KMS-11 (cell line): ENCODE results near the gene DOCK10.

Source experiments
- H2AFZ ChIP-seq: fragments of 200-600 bp; sonication (generic); 2 replicates; pipeline ENCODE4 v1.6.1; 2016; ENCODE audit warnings: antibody characterized with exemption, mixed run types, low read depth
- H3K27ac ChIP-seq: fragments of 200-600 bp; sonication (generic); 2 replicates; pipeline ENCODE4 v1.6.1; 2016; ENCODE audit warnings: mild to moderate bottlenecking, mixed run types
- H3K27me3 ChIP-seq: fragments of 200-600 bp; sonication (generic); 2 replicates; pipeline ENCODE4 v1.6.1; 2017; ENCODE audit warnings: mild to moderate bottlenecking, low read depth, mixed run types, moderate library complexity; ENCODE audit not compliant: insufficient read depth
- H3K36me3 ChIP-seq: fragments of 200-600 bp; sonication (generic); 2 replicates; pipeline ENCODE4 v1.6.1; 2017; ENCODE audit warnings: mild to moderate bottlenecking, mixed run types; ENCODE audit not compliant: insufficient read depth
- H3K4me1 ChIP-seq: fragments of 200-600 bp; sonication (generic); 2 replicates; pipeline ENCODE4 v1.6.1; 2016; ENCODE audit warnings: mild to moderate bottlenecking, low read depth, mixed run types; ENCODE audit not compliant: poor library complexity, severe bottlenecking
- H3K4me2 ChIP-seq: fragments of 200-600 bp; sonication (generic); 2 replicates; pipeline ENCODE4 v1.7.0; 2016; ENCODE audit warnings: mild to moderate bottlenecking, mixed run types
- H3K4me3 ChIP-seq: fragments of 200-600 bp; sonication (generic); IDR thresholded peaks from 2 replicates; pipeline ENCODE4 v1.6.1; 2017; ENCODE audit warnings: low read depth, low read length, mixed read lengths; ENCODE audit not compliant: insufficient read depth
- H3K79me2 ChIP-seq: fragments of 200-600 bp; sonication (generic); 2 replicates; pipeline ENCODE4 v1.6.1; 2016; ENCODE audit warnings: low read depth, mixed run types; ENCODE audit not compliant: insufficient read depth
- H3K9ac ChIP-seq: fragments of 200-600 bp; sonication (generic); 2 replicates; pipeline ENCODE4 v1.6.1; 2016; ENCODE audit warnings: mild to moderate bottlenecking, mixed run types
- H4K20me1 ChIP-seq: fragments of 200-600 bp; sonication (generic); 2 replicates; pipeline ENCODE4 v1.6.1; 2016; ENCODE audit warnings: mild to moderate bottlenecking, mixed run types; ENCODE audit not compliant: insufficient read depth
- CTCF ChIP-seq: fragments of 200-600 bp; sonication (generic); conservative IDR thresholded peaks from 2 replicates; pipeline ENCODE4 v1.6.1; 2017; ENCODE audit warnings: low read depth, mild to moderate bottlenecking, antibody characterized with exemption, low read length, moderate library complexity, mixed read lengths

The DOCK10 gene

GRCh38 chr2:225037415-225038230 lies 4.6 kb downstream of the DOCK10 start:
- no peaks in the 10 kb centered on the region for H3K36me3 ChIP-seq
- no peak overlapping the region for H2AFZ ChIP-seq
- peaks cover 17% of the 10 kb centered on the region for H3K4me1 ChIP-seq
- H3K4me3 ChIP-seq: no peak overlapping the region
- H3K4me2 ChIP-seq: no peak overlapping the region
- H4K20me1 ChIP-seq: no peaks in the 10 kb centered on the region
- H3K79me2 ChIP-seq: no peaks in the 10 kb centered on the region
- TF ChIP-seq CTCF: no peak
- no peak overlapping the region for H3K27ac ChIP-seq
- H3K27me3 ChIP-seq: no peaks in the 10 kb centered on the region
- no peak overlapping the region for H3K9ac ChIP-seq

- Histone ChIP-seq H3K79me2 (no peaks in the 10 kb centered on the region), H3K36me3 (no peaks in the 10 kb centered on the region), H3K4me2 (no peak overlapping the region), H2AFZ (no peak overlapping the region), H3K27ac (no peak overlapping the region), H4K20me1 (no peaks in the 10 kb centered on the region), H3K4me1 (peaks cover 17% of the 10 kb centered on the region), H3K4me3 (no peak overlapping the region), H3K27me3 (no peaks in the 10 kb centered on the region), H3K9ac (no peak overlapping the region)
- TF ChIP-seq CTCF: no peak
Observed at GRCh38 chr2:225036431-225036830, 5.8 kb downstream of the DOCK10 start.

- no peaks in the 10 kb centered on the region for H3K27me3 ChIP-seq
- H3K79me2 ChIP-seq: no peaks in the 10 kb centered on the region
- no peak overlapping the region for H3K4me3 ChIP-seq
Observed at GRCh38 chr2:225033440-225034318, 8.6 kb downstream of the DOCK10 start.

GRCh38 chr2:225032246-225032645 lies 10.0 kb downstream of the DOCK10 start:
- H4K20me1 ChIP-seq: no peaks in the 10 kb centered on the region
- no peak for TF ChIP-seq CTCF
- no peak overlapping the region for H2AFZ ChIP-seq
- H3K4me3 ChIP-seq: no peak overlapping the region
- H3K27ac ChIP-seq: no peak overlapping the region
- no peaks in the 10 kb centered on the region for H3K79me2 ChIP-seq
- no peaks in the 10 kb centered on the region for H3K4me1 ChIP-seq
- H3K36me3 ChIP-seq: no peaks in the 10 kb centered on the region
- H3K4me2 ChIP-seq: no peak overlapping the region
- no peak overlapping the region for H3K9ac ChIP-seq
- H3K27me3 ChIP-seq: no peaks in the 10 kb centered on the region

More at GRCh38 chr2:225033440-225034318, 8.6 kb downstream of the DOCK10 start:
- H3K9ac ChIP-seq: no peak overlapping the region
- peaks cover 9% of the 10 kb centered on the region for H3K4me1 ChIP-seq
- no peak overlapping the region for H3K27ac ChIP-seq
- no peak overlapping the region for H2AFZ ChIP-seq
- no peaks in the 10 kb centered on the region for H4K20me1 ChIP-seq
- no peaks in the 10 kb centered on the region for H3K36me3 ChIP-seq
- no peak for TF ChIP-seq CTCF
- H3K4me2 ChIP-seq: no peak overlapping the region
